Endothelial cell of umbilical vein (primary cell): ENCODE results near the gene LRRC8D. TPM values are rescaled to one million over a fixed set of nuclear protein-coding genes. Genes with fewer than 3 reads are reported as not detected.
A peak's percentile ranks its signal among the peaks of the same experiment; 100 is the strongest.

Source experiments
- BruUV-seq: library from RNA; stranded (reverse); fragments of 400-500 nt; replicated peaks from 2 replicates; lab custom pipeline; 2021; lab: Mats Ljungman, UMichigan
- CTCF ChIA-PET: fragments of 300-600, 350-600 bp; sonication (Branson Sonifier 250); formaldehyde crosslinking; loops from one replicate; lab custom pipeline; 2021; ENCODE audit warnings: antibody characterized with exemption, inconsistent platforms; lab: Charles Lee
- POLR2A ChIA-PET: fragments of 300-600, 350-600 bp; sonication (Branson Sonifier 250); formaldehyde crosslinking; loops from one replicate; lab custom pipeline; 2021; ENCODE audit warnings: antibody characterized with exemption, inconsistent platforms; lab: Charles Lee
- DNase-seq: peaks from one replicate; pipeline ENCODE4 v3.0.0-alpha.2; 2011; ENCODE audit warnings: low read depth, low spot score
- FAIRE-seq: peaks from 2 replicates; lab custom pipeline; 2011; peaks lifted over from hg19 to GRCh38; lab: Jason Lieb, UNC
- H2AFZ ChIP-seq: 2 replicates; pipeline ENCODE4 v1.6.0; 2012; ENCODE audit warnings: low read depth, low read length, control low read depth, inconsistent platforms
- H3K27ac ChIP-seq: 2 replicates; pipeline ENCODE4 v1.5.1; 2011; ENCODE audit warnings: low read depth, mild to moderate bottlenecking, control low read depth, low read length, moderate library complexity; ENCODE audit not compliant: insufficient read depth
- H3K27me3 ChIP-seq, 2 experiments: 2 replicates each; pipeline versions ENCODE4 v1.6.0 to v1.6.1; 2011; ENCODE audit warnings: low read length in 2 of 2, mixed read lengths in 1 of 2; ENCODE audit not compliant: control insufficient read depth in 2 of 2, insufficient read depth in 2 of 2
- H3K36me3 ChIP-seq, 2 experiments: 2 replicates in 1 of 2; 3 replicates in 1 of 2; pipeline ENCODE4 v1.5.1; 2011; ENCODE audit warnings: low read length in 2 of 2, mild to moderate bottlenecking in 1 of 2, moderate library complexity in 1 of 2; ENCODE audit not compliant: control insufficient read depth in 2 of 2, insufficient read depth in 2 of 2; ENCODE audit errors: extremely low read depth in 1 of 2
- H3K4me1 ChIP-seq: 3 replicates; pipeline ENCODE4 v1.5.1; 2011; ENCODE audit warnings: mild to moderate bottlenecking, low read length; ENCODE audit not compliant: control insufficient read depth, insufficient read depth; ENCODE audit errors: extremely low read depth
- H3K4me2 ChIP-seq: 2 replicates; pipeline ENCODE4 v1.6.1; 2011; ENCODE audit warnings: low read length, control low read depth, mixed read lengths; ENCODE audit not compliant: insufficient read depth
- H3K4me3 ChIP-seq, 3 experiments: fragments of 200-600 bp in 1 of 3; sonication (generic), shearing (Covaris generic) in 1 of 3; replicated peaks in 1 of 3; 2 replicates each; pipeline ENCODE4 v1.5.1; 2011 to 2016; ENCODE audit warnings: control low read depth in 3 of 3, low read length in 3 of 3, mild to moderate bottlenecking in 2 of 3, inconsistent platforms in 1 of 3, low read depth in 1 of 3, moderate library complexity in 1 of 3; ENCODE audit not compliant: insufficient read depth in 1 of 3
- H3K79me2 ChIP-seq: 2 replicates; pipeline ENCODE4 v1.6.0; 2012; ENCODE audit warnings: low read length, inconsistent platforms; ENCODE audit not compliant: control insufficient read depth, insufficient read depth
- H3K9ac ChIP-seq: replicated peaks from 2 replicates; pipeline ENCODE3; 2011; ENCODE audit warnings: low read length, control low read depth; ENCODE audit not compliant: insufficient read depth; ENCODE audit errors: extremely low read depth
- H3K9me1 ChIP-seq: replicated peaks from 3 replicates; pipeline ENCODE4 v1.6.0; 2011; ENCODE audit warnings: mild to moderate bottlenecking, low read length; ENCODE audit not compliant: control insufficient read depth, insufficient read depth; ENCODE audit errors: extremely low read depth
- H3K9me3 ChIP-seq: replicated peaks from 2 replicates; pipeline ENCODE4 v1.5.1; 2012; ENCODE audit warnings: low read length, inconsistent platforms; ENCODE audit not compliant: control insufficient read depth, insufficient read depth
- H4K20me1 ChIP-seq: replicated peaks from 2 replicates; pipeline ENCODE3; 2011; ENCODE audit warnings: mild to moderate bottlenecking, low read length; ENCODE audit not compliant: control insufficient read depth, insufficient read depth; ENCODE audit errors: extremely low read depth
- EZH2 ChIP-seq: IDR thresholded peaks from 2 replicates; pipeline ENCODE4 v1.6.1; 2012; ENCODE audit warnings: borderline replicate concordance, low read depth, mild to moderate bottlenecking, moderate library complexity, low read length, inconsistent platforms; ENCODE audit not compliant: severe bottlenecking
- GATA2 ChIP-seq: IDR thresholded peaks from 2 replicates; pipeline ENCODE4 v1.7.0; 2011; ENCODE audit warnings: low read depth, mild to moderate bottlenecking, moderate library complexity, mixed read lengths, low read length; ENCODE audit not compliant: insufficient read length, insufficient read depth
- JUN ChIP-seq: IDR thresholded peaks from 2 replicates; pipeline ENCODE4 v1.6.1; 2011; ENCODE audit warnings: borderline replicate concordance, low read depth; ENCODE audit not compliant: insufficient read length, insufficient read depth
- POLR2A ChIP-seq: IDR thresholded peaks from 2 replicates; pipeline ENCODE4 v1.6.1; 2012; ENCODE audit warnings: low read depth, mild to moderate bottlenecking, control low read depth, low read length
- POLR2AphosphoS5 ChIP-seq: IDR thresholded peaks from 2 replicates; pipeline ENCODE4 v1.6.1; 2012; ENCODE audit warnings: low read depth, mild to moderate bottlenecking, control low read depth, low read length, moderate library complexity; ENCODE audit not compliant: insufficient read depth
- dilution Hi-C: fragments of 300-500 bp; cut with MboI; formaldehyde crosslinking; loops from one replicate; pipeline ENCODE4 v1.15.0; 2019; ENCODE audit warnings: low sequenced_read_pairs; ENCODE audit not compliant: extremely low pct_ligation_motif_present
- intact Hi-C: fragments of 100-400 bp; cut with micrococcal nuclease; formaldehyde crosslinking; loops from one replicate; pipeline ENCODE4 v1.10.0; 2022
- polyA plus RNA-seq, 4 experiments: library from polyadenylated mRNA; depleted of rRNA in 3 of 4; stranded (reverse) in 3 of 4; unstranded in 1 of 4; fragments of >200 nt; gene quantifications; 2 replicates each; pipeline versions ENCODE4 v1.2.1 to v1.2.3, GENCODE V29; 2011 to 2012; ENCODE audit warnings: missing spikeins in 1 of 4
- total RNA-seq: library from RNA; stranded (reverse); gene quantifications from 2 replicates; pipeline ENCODE4 v1.2.3, GENCODE V29; 2021
- TF ChIP-seq, protein P1 (sequence below), 2 donors: IDR thresholded peaks; 1 replicate in 1 of 2; 2 replicates in 1 of 2; pipeline ENCODE4 v1.5.1; 2011; ENCODE audit warnings: low read length in 2 of 2, mild to moderate bottlenecking in 2 of 2, moderate library complexity in 2 of 2, control low read depth in 1 of 2, inconsistent platforms in 1 of 2, low read depth in 1 of 2; ENCODE audit not compliant: insufficient read depth in 1 of 2; ENCODE audit errors: extremely low read depth in 1 of 2

LRRC8D gene
- total and polyA plus RNA-seq, 2 donors (not counting 3 experiments of a cell fraction or from before 2014, with no cell fraction given), result 31.9 to 37.7 TPM

DNA sequence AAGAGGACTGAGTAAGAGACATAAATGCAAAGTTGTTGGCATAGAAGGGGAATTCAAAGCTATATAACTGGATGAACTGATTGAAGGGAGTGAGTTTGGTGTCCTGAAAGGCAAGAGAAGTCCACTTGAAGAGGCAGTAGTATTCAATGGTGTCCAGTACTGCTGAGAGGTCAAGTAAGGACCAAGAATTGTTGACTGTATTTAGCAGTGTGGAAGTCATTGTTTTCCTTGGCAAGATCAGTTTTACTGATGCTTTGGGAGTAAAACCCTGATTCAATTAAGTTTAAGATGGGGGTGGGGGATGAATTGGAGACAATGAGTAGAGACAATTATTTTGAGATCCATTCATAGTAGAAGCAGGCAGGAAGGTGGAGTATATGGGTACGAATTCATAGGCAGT is 5.8 kb upstream of the LRRC8D start:
- FAIRE-seq, result peak; percentile 8
- dilution Hi-C loops, result no loop called here
- H3K4me1 ChIP-seq, result no peaks in the 10 kb centered on the region
- no peak for TF ChIP-seq POLR2A
- TF ChIP-seq JUN, result no peak
- no peak for TF ChIP-seq POLR2AphosphoS5
- TF ChIP-seq, protein P1, sequence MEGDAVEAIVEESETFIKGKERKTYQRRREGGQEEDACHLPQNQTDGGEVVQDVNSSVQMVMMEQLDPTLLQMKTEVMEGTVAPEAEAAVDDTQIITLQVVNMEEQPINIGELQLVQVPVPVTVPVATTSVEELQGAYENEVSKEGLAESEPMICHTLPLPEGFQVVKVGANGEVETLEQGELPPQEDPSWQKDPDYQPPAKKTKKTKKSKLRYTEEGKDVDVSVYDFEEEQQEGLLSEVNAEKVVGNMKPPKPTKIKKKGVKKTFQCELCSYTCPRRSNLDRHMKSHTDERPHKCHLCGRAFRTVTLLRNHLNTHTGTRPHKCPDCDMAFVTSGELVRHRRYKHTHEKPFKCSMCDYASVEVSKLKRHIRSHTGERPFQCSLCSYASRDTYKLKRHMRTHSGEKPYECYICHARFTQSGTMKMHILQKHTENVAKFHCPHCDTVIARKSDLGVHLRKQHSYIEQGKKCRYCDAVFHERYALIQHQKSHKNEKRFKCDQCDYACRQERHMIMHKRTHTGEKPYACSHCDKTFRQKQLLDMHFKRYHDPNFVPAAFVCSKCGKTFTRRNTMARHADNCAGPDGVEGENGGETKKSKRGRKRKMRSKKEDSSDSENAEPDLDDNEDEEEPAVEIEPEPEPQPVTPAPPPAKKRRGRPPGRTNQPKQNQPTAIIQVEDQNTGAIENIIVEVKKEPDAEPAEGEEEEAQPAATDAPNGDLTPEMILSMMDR (IDR thresholded peaks at IDR 0.05; ENCODE audit: extremely low read depth in 1 of 2, insufficient read depth in 1 of 2, low read depth in 1 of 2, low read length in 2 of 2), result no peak
- no peak for TF ChIP-seq GATA2
- no peak for TF ChIP-seq EZH2
- H3K36me3 ChIP-seq, result no peaks in the 10 kb centered on the region
- POLR2A ChIA-PET, result interaction anchor here (0.6 kb wide), 1 partner anchor 160 kb away, joined by 4 read pairs; no protein-coding TSS in a partner anchor
- H3K27me3 ChIP-seq, result no peaks in the 10 kb centered on the region
- H4K20me1 ChIP-seq, result no peaks in the 10 kb centered on the region
- intact Hi-C loops, result no loop called here
- H3K9me1 ChIP-seq, result no peaks in the 10 kb centered on the region
- H3K27ac ChIP-seq, result no peak overlapping the region
- CTCF ChIA-PET, result interaction anchor here (1.6 kb wide), 1 partner anchor 11 kb away, joined by 8 read pairs; no protein-coding TSS in a partner anchor
- no peak overlapping the region for H3K4me2 ChIP-seq
- peak; percentile 56 for DNase-seq
- H3K9ac ChIP-seq, result no peak overlapping the region
- no peaks in the 10 kb centered on the region for H3K9me3 ChIP-seq
- H3K4me3 ChIP-seq, result no peak overlapping the region
- no TSS peak for BruUV-seq
- no peak overlapping the region for H2AFZ ChIP-seq
- no peaks in the 10 kb centered on the region for H3K79me2 ChIP-seq
